Measurements from ENCODE around the gene CRISP1. TPM values are rescaled to one million over a fixed set of nuclear protein-coding genes. Genes with fewer than 3 reads are reported as not detected.
"Not testable (repeated sequence)": the region's sequence is repeated elsewhere in the genome, so short reads cannot be mapped to it uniquely, and the experiment has no call there.

Gene CRISP1
- total RNA-seq, 1 experiment from 2014 or later = not detected

GRCh38 chr6:49805246-49805645 lies 61.1 kb downstream of the CRISP1 start:
- no peaks in the 10 kb centered on the region for H3K4me1 ChIP-seq
- POLR2A ChIA-PET = interaction anchor here (0.8 kb wide), 1 partner anchor 173 kb away, joined by 3 read pairs; no protein-coding TSS in a partner anchor
- no peaks in the 10 kb centered on the region for H3K27me3 ChIP-seq (replicated peaks; ENCODE audit: control insufficient read depth, insufficient read depth, low read length)
- H3K9me3 ChIP-seq = no peaks in the 10 kb centered on the region
- H3K36me3 ChIP-seq (ENCODE audit: control insufficient read depth, insufficient read depth, low read length) = no peaks in the 10 kb centered on the region
- no TSS peak for BruUV-seq (replicated peaks)
- H3K9me3 Mint-ChIP-seq (ENCODE audit: unreplicated experiment) = no peaks in the 10 kb centered on the region
- no peak overlapping the region for H3K27ac Mint-ChIP-seq (ENCODE audit: unreplicated experiment)
- H3K4me3 ChIP-seq (ENCODE audit: low read depth, low read length) = no peak overlapping the region
- H3K27me3 Mint-ChIP-seq (ENCODE audit: insufficient read depth, unreplicated experiment) = no peaks in the 10 kb centered on the region
- intact Hi-C loops (cut with micrococcal nuclease; ENCODE audit: unreplicated experiment) = no loop called here
- no peak overlapping the region for H3K4me3 Mint-ChIP-seq (ENCODE audit: unreplicated experiment)
- H3K4me1 Mint-ChIP-seq (ENCODE audit: low read depth, unreplicated experiment) = no peaks in the 10 kb centered on the region
- CTCF ChIA-PET = no interaction called here
- H3K36me3 Mint-ChIP-seq (ENCODE audit: insufficient read depth, unreplicated experiment) = no peaks in the 10 kb centered on the region
- DNase-seq = no peak
- TF ChIP-seq CTCF (IDR thresholded peaks at IDR 0.05; ENCODE audit: insufficient read depth in 1 of 2, low read depth in 1 of 2, low read length in 1 of 2, severe bottlenecking in 1 of 2, unreplicated experiment in 1 of 2) = no peak

GRCh38 chr6:49801525-49801924 lies 64.8 kb downstream of the CRISP1 start:
- Mint-ChIP-seq H3K36me3 (ENCODE audit: insufficient read depth, unreplicated experiment) (no peaks in the 10 kb centered on the region), H3K9me3 (ENCODE audit: unreplicated experiment) (no peaks in the 10 kb centered on the region), H3K27me3 (ENCODE audit: insufficient read depth, unreplicated experiment) (peaks cover 3% of the 10 kb centered on the region), H3K4me3 (ENCODE audit: unreplicated experiment) (no peak overlapping the region), H3K27ac (ENCODE audit: unreplicated experiment) (no peak overlapping the region), H3K4me1 (ENCODE audit: low read depth, unreplicated experiment) (no peaks in the 10 kb centered on the region)
- Histone ChIP-seq H3K9me3 (no peaks in the 10 kb centered on the region), H3K4me3 (ENCODE audit: low read depth, low read length) (no peak overlapping the region), H3K4me1 (no peaks in the 10 kb centered on the region), H3K27me3 (replicated peaks; ENCODE audit: control insufficient read depth, insufficient read depth, low read length) (no peaks in the 10 kb centered on the region), H3K36me3 (ENCODE audit: control insufficient read depth, insufficient read depth, low read length) (no peaks in the 10 kb centered on the region)
- CTCF ChIA-PET = no interaction called here
- no TSS peak for BruUV-seq (replicated peaks)
- no peak for DNase-seq
- no peak for TF ChIP-seq CTCF (IDR thresholded peaks at IDR 0.05; ENCODE audit: insufficient read depth in 1 of 2, low read depth in 1 of 2, low read length in 1 of 2, severe bottlenecking in 1 of 2, unreplicated experiment in 1 of 2)
- POLR2A ChIA-PET = no interaction called here
- intact Hi-C loops (cut with micrococcal nuclease; ENCODE audit: unreplicated experiment) = no loop called here

- H3K36me3 Mint-ChIP-seq (ENCODE audit: insufficient read depth, unreplicated experiment) = no peaks in the 10 kb centered on the region
- TF ChIP-seq CTCF (IDR thresholded peaks at IDR 0.05; ENCODE audit: insufficient read depth in 1 of 2, low read depth in 1 of 2, low read length in 1 of 2, severe bottlenecking in 1 of 2, unreplicated experiment in 1 of 2) = no peak
- peaks cover 3% of the 10 kb centered on the region for H3K27me3 Mint-ChIP-seq (ENCODE audit: insufficient read depth, unreplicated experiment)
- POLR2A ChIA-PET = no interaction called here
- peak overlapping the region; percentile 41 for H3K27ac Mint-ChIP-seq (ENCODE audit: unreplicated experiment)
- Histone ChIP-seq H3K4me3 (ENCODE audit: low read depth, low read length) (no peak overlapping the region), H3K9me3 (no peaks in the 10 kb centered on the region), H3K27me3 (replicated peaks; ENCODE audit: control insufficient read depth, insufficient read depth, low read length) (no peaks in the 10 kb centered on the region), H3K36me3 (ENCODE audit: control insufficient read depth, insufficient read depth, low read length) (no peaks in the 10 kb centered on the region), H3K4me1 (no peaks in the 10 kb centered on the region)
- DNase-seq = no peak
- no peaks in the 10 kb centered on the region for H3K4me1 Mint-ChIP-seq (ENCODE audit: low read depth, unreplicated experiment)
- CTCF ChIA-PET = interaction anchor here (0.6 kb wide), 1 partner anchor 287 kb away, joined by 3 read pairs; no protein-coding TSS in a partner anchor
- no peaks in the 10 kb centered on the region for H3K9me3 Mint-ChIP-seq (ENCODE audit: unreplicated experiment)
- no TSS peak for BruUV-seq (replicated peaks)
- intact Hi-C loops (cut with micrococcal nuclease; ENCODE audit: unreplicated experiment) = no loop called here
- no peak overlapping the region for H3K4me3 Mint-ChIP-seq (ENCODE audit: unreplicated experiment)
Observed at GRCh38 chr6:49799090-49799489, 67.2 kb downstream of the CRISP1 start.

- intact Hi-C loops (cut with micrococcal nuclease; ENCODE audit: unreplicated experiment); H3K9me3 Mint-ChIP-seq (ENCODE audit: unreplicated experiment): not testable (repeated sequence)
Observed at GRCh38 chr6:49796842-49797455, 69.4 kb downstream of the CRISP1 start.

More at GRCh38 chr6:49796842-49797455, 69.4 kb downstream of the CRISP1 start:
- H3K27me3 Mint-ChIP-seq (ENCODE audit: insufficient read depth, unreplicated experiment); H3K36me3 ChIP-seq (ENCODE audit: control insufficient read depth, insufficient read depth, low read length); H3K4me1 ChIP-seq; H3K4me1 Mint-ChIP-seq (ENCODE audit: low read depth, unreplicated experiment); H3K27me3 ChIP-seq (replicated peaks; ENCODE audit: control insufficient read depth, insufficient read depth, low read length); H3K9me3 ChIP-seq; H3K36me3 Mint-ChIP-seq (ENCODE audit: insufficient read depth, unreplicated experiment); POLR2A ChIA-PET; BruUV-seq (replicated peaks); H3K27ac Mint-ChIP-seq (ENCODE audit: unreplicated experiment); CTCF ChIA-PET: not testable (repeated sequence)
- peak; percentile 21 to 35 for DNase-seq
- peak overlapping the region; percentile 86 for H3K4me3 Mint-ChIP-seq (ENCODE audit: unreplicated experiment)
- H3K4me3 ChIP-seq (ENCODE audit: low read depth, low read length) = peak overlapping the region; percentile 22

Measured in Caco-2 (cell line).